ENCODE measurements around the gene GRAMD2B. TPM values are rescaled to one million over a fixed set of nuclear protein-coding genes. Genes with fewer than 3 reads are reported as not detected.

GRAMD2B gene
- total RNA-seq, 1 experiment from 2014 or later, result 6.7 TPM

DNA sequence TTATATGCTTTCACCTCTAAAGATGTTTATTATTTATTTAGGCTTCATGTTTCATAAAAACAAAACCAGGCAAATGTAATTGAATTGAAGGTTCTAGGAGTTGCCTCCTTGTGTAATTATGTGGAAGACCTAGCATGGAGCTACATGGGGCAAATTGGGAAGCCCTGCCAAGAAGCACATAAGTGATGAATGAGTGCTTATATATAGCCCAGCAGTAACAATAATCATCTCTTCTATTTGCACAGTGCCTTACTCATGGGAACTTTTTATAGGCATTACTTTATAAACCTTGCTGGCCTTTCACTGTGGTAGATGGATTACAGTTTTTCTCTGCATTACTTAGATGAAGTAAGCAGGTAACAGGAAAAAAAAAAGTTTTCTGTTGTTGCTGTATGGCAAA, 40.0 kb upstream of the GRAMD2B start:
- Histone ChIP-seq H3K27me3 (ENCODE audit: insufficient read depth, low read length) (no peaks in the 10 kb centered on the region), H3K27ac (ENCODE audit: insufficient read length, low read depth, low read length) (no peak overlapping the region), H3K23ac (ENCODE audit: insufficient read length, low read depth, low read length) (no peak overlapping the region), H3K14ac (ENCODE audit: insufficient read depth, low read length) (no peak overlapping the region), H3K9me3 (ENCODE audit: control insufficient read depth, low read depth, low read length) (no peaks in the 10 kb centered on the region), H3K23me2 (ENCODE audit: insufficient read length, low read depth, low read length, poor library complexity, severe bottlenecking) (no peaks in the 10 kb centered on the region), H2AFZ (ENCODE audit: low read length) (no peak overlapping the region), H3K18ac (ENCODE audit: insufficient read length, low read depth, low read length) (no peak overlapping the region), H2AK5ac (ENCODE audit: insufficient read length, low read length) (no peak overlapping the region), H2BK120ac (ENCODE audit: low read depth, low read length, poor library complexity, severe bottlenecking) (no peak overlapping the region), H3T11ph (ENCODE audit: low read length) (no peak overlapping the region), H2BK20ac (ENCODE audit: low read depth, low read length, poor library complexity, severe bottlenecking) (no peak overlapping the region), H4K5ac (ENCODE audit: insufficient read length, low read depth, low read length) (no peak overlapping the region), H3K4me1 (ENCODE audit: insufficient read depth, low read length) (no peaks in the 10 kb centered on the region), H3K79me2 (ENCODE audit: insufficient read depth, low read length) (no peaks in the 10 kb centered on the region), H4K91ac (ENCODE audit: insufficient read length, low read depth, low read length) (no peak overlapping the region), H4K8ac (replicated peaks; ENCODE audit: insufficient read length, low read depth, low read length) (no peak overlapping the region), H3K9ac (ENCODE audit: extremely low read depth, insufficient read length, low read length) (no peak overlapping the region), H3K4ac (ENCODE audit: low read depth, low read length) (no peak overlapping the region), H2BK15ac (ENCODE audit: low read depth, low read length) (no peak overlapping the region), H3K56ac (ENCODE audit: insufficient read length, low read depth, low read length) (no peak overlapping the region), H4K20me1 (ENCODE audit: control insufficient read depth, insufficient read depth, insufficient read length) (no peaks in the 10 kb centered on the region), H3K79me1 (ENCODE audit: insufficient read depth, low read depth, low read length, poor library complexity, severe bottlenecking) (no peaks in the 10 kb centered on the region), H2BK12ac (ENCODE audit: insufficient read length, low read depth, low read length) (no peak overlapping the region), H2BK5ac (ENCODE audit: insufficient read length, low read length) (no peak overlapping the region), H3K4me2 (ENCODE audit: insufficient read depth, insufficient read length, low read length) (no peak overlapping the region)
- no peak overlapping the region for H3K27ac Mint-ChIP-seq
- peaks cover 0 to 13% of the 10 kb centered on the region in 2 experiments; a peak in 3 of 5 replicates for H3K9me3 Mint-ChIP-seq
- H3K4me1 Mint-ChIP-seq, result peaks cover 14% of the 10 kb centered on the region in 2 experiments
- H3K27me3 Mint-ChIP-seq (ENCODE audit: low read depth), result no peaks in the 10 kb centered on the region
- H3K36me3 Mint-ChIP-seq (ENCODE audit: insufficient read depth in 1 of 3, low read depth in 3 of 3), result peaks cover 2 to 12% (median 4%) of the 10 kb centered on the region in 3 experiments; a peak in 3 of 7 replicates
- TF ChIP-seq, protein P1, sequence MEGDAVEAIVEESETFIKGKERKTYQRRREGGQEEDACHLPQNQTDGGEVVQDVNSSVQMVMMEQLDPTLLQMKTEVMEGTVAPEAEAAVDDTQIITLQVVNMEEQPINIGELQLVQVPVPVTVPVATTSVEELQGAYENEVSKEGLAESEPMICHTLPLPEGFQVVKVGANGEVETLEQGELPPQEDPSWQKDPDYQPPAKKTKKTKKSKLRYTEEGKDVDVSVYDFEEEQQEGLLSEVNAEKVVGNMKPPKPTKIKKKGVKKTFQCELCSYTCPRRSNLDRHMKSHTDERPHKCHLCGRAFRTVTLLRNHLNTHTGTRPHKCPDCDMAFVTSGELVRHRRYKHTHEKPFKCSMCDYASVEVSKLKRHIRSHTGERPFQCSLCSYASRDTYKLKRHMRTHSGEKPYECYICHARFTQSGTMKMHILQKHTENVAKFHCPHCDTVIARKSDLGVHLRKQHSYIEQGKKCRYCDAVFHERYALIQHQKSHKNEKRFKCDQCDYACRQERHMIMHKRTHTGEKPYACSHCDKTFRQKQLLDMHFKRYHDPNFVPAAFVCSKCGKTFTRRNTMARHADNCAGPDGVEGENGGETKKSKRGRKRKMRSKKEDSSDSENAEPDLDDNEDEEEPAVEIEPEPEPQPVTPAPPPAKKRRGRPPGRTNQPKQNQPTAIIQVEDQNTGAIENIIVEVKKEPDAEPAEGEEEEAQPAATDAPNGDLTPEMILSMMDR (conservative IDR thresholded peaks at IDR 0.05), result no peak
- no peak overlapping the region for H3K4me3 Mint-ChIP-seq
- no peak for DNase-seq
